Measurements from ENCODE around the gene HRH3. TPM values are rescaled to one million over a fixed set of nuclear protein-coding genes. Genes with fewer than 3 reads are reported as not detected.

HRH3 gene
- total RNA-seq, 1 donor = not detected

GRCh38 chr20:62244644-62245108 lies 24.6 kb upstream of the HRH3 start:
- peak in 1 of 3 donors; percentile 27 for DNase-seq (ENCODE audit: low read depth in 2 of 3, low spot score in 2 of 3)

- no peak for DNase-seq (ENCODE audit: low read depth in 2 of 3, low spot score in 2 of 3)
These were observed 23.9 kb upstream of the HRH3 start for GRCh38 chr20:62243906-62244515.

- no peak for DNase-seq (ENCODE audit: low read depth in 2 of 3, low spot score in 2 of 3)
These were observed 23.0 kb upstream of the HRH3 start for GRCh38 chr20:62243106-62243505.

GRCh38 chr20:62242176-62242575 lies 22.1 kb upstream of the HRH3 start:
- no peak for DNase-seq (ENCODE audit: low read depth in 2 of 3, low spot score in 2 of 3)

GRCh38 chr20:62241506-62241905 lies 21.4 kb upstream of the HRH3 start:
- DNase-seq (ENCODE audit: low read depth in 2 of 3, low spot score in 2 of 3) = no peak

GRCh38 chr20:62240020-62240685 lies 20.1 kb upstream of the HRH3 start:
- DNase-seq (ENCODE audit: low read depth in 2 of 3, low spot score in 2 of 3) = no peak

GRCh38 chr20:62239278-62239879 lies 19.3 kb upstream of the HRH3 start:
- DNase-seq (ENCODE audit: low read depth in 2 of 3, low spot score in 2 of 3) = no peak

GRCh38 chr20:62238569-62239277 lies 18.6 kb upstream of the HRH3 start:
- DNase-seq (ENCODE audit: low read depth in 2 of 3, low spot score in 2 of 3) = no peak

GRCh38 chr20:62237801-62238568 lies 17.9 kb upstream of the HRH3 start, which contains the start of gene OSBPL2:
Gene OSBPL2 (plus strand): TSS chr20:62238521. CDS start chr20:62256185, 17,664 bp downstream.
- DNase-seq (ENCODE audit: low read depth in 2 of 3, low spot score in 2 of 3) = peak; percentile 98 to 99 (median 99)

- no peak for DNase-seq (ENCODE audit: low read depth in 2 of 3, low spot score in 2 of 3)
These were observed 17.4 kb upstream of the HRH3 start for GRCh38 chr20:62237514-62237800.

GRCh38 chr20:62236766-62237513 lies 16.9 kb upstream of the HRH3 start:
- no peak for DNase-seq (ENCODE audit: low read depth in 2 of 3, low spot score in 2 of 3)

GRCh38 chr20:62236200-62236599 lies 16.1 kb upstream of the HRH3 start:
- no peak for DNase-seq (ENCODE audit: low read depth in 2 of 3, low spot score in 2 of 3)

GRCh38 chr20:62235777-62236157 lies 15.7 kb upstream of the HRH3 start:
- DNase-seq (ENCODE audit: low read depth in 2 of 3, low spot score in 2 of 3) = no peak

- no peak for DNase-seq (ENCODE audit: low read depth in 2 of 3, low spot score in 2 of 3)
These were observed 15.1 kb upstream of the HRH3 start for GRCh38 chr20:62235001-62235776.

GRCh38 chr20:62234339-62234738 lies 14.3 kb upstream of the HRH3 start:
- no peak for DNase-seq (ENCODE audit: low read depth in 2 of 3, low spot score in 2 of 3)

- DNase-seq (ENCODE audit: low read depth in 2 of 3, low spot score in 2 of 3) = no peak
These were observed 13.6 kb upstream of the HRH3 start for GRCh38 chr20:62233684-62234083.

GRCh38 chr20:62232770-62233645 lies 12.9 kb upstream of the HRH3 start:
- no peak for DNase-seq (ENCODE audit: low read depth in 2 of 3, low spot score in 2 of 3)

- DNase-seq (ENCODE audit: low read depth in 2 of 3, low spot score in 2 of 3) = no peak
These were observed 12.1 kb upstream of the HRH3 start for GRCh38 chr20:62232194-62232593.
